ENCODE data around the gene MCM3.
A peak's percentile ranks its signal among the peaks of the same experiment; 100 is the strongest.

MCM3 gene

GRCh38 chr6:52284460-52285176 lies at the start of gene MCM3:
Gene MCM3 (minus strand): TSS chr6:52284742. CDS start chr6:52284674, 68 bp downstream.
- CTCF ChIA-PET, result interaction anchor here (0.6 to 3.2 kb wide), 5 partner anchors 19 to 123 kb away, joined by 3 to 21 read pairs (median 9); partner anchors contain the start of gene PAQR8
- DNase-seq (ENCODE audit: extremely low spot score), result peak; percentile 92
- POLR2A ChIA-PET, result interaction anchor here (0.6 to 5.5 kb wide), 38 partner anchors 10 to 388 kb away, joined by 3 to 69 read pairs (median 5); partner anchors contain the start of genes EFHC1 and PAQR8
- TF ChIP-seq L3MBTL2 (conservative IDR thresholded peaks at IDR 0.05), result peak; percentile 90
- TF ChIP-seq PKNOX1 (IDR thresholded peaks at IDR 0.05), result peak; percentile 98
- TF ChIP-seq FOXK2 (IDR thresholded peaks at IDR 0.05), result no peak
- TF ChIP-seq ELF4 (IDR thresholded peaks at IDR 0.05), result peak; percentile 46; the same call in 1 of the 2 replicates

GRCh38 chr6:52333840-52334200 lies 49.3 kb upstream of the MCM3 start:
- CTCF ChIA-PET, result interaction anchor here (0.5 kb wide), 1 partner anchor 301 kb away, joined by 3 read pairs; no protein-coding TSS in a partner anchor
- no peak for DNase-seq (ENCODE audit: extremely low spot score)
- POLR2A ChIA-PET, result interaction anchor here (1.7 kb wide), 1 partner anchor 28 kb away, joined by 7 read pairs; the partner anchor contains the start of gene PAQR8
- TF ChIP-seq SP1 (IDR thresholded peaks at IDR 0.05) (no peak), PKNOX1 (IDR thresholded peaks at IDR 0.05) (no peak), CTBP1 (IDR thresholded peaks at IDR 0.05; ENCODE audit: borderline replicate concordance) (no peak), L3MBTL2 (conservative IDR thresholded peaks at IDR 0.05) (no peak), FOXK2 (IDR thresholded peaks at IDR 0.05) (no peak), HDGF (IDR thresholded peaks at IDR 0.05; ENCODE audit: borderline replicate concordance) (no peak), ZNF384 (IDR thresholded peaks at IDR 0.05) (no peak), FOXA1 (IDR thresholded peaks at IDR 0.05) (no peak), BHLHE40 (IDR thresholded peaks at IDR 0.05; ENCODE audit: borderline replicate concordance) (no peak), LEF1 (IDR thresholded peaks at IDR 0.05; ENCODE audit: borderline replicate concordance) (no peak), TARDBP (IDR thresholded peaks at IDR 0.05) (no peak), ARNT (IDR thresholded peaks at IDR 0.05) (no peak), SUZ12 (IDR thresholded peaks at IDR 0.05) (no peak), ELF4 (IDR thresholded peaks at IDR 0.05) (no peak), FOXM1 (IDR thresholded peaks at IDR 0.05; ENCODE audit: borderline replicate concordance) (no peak)

DNA sequence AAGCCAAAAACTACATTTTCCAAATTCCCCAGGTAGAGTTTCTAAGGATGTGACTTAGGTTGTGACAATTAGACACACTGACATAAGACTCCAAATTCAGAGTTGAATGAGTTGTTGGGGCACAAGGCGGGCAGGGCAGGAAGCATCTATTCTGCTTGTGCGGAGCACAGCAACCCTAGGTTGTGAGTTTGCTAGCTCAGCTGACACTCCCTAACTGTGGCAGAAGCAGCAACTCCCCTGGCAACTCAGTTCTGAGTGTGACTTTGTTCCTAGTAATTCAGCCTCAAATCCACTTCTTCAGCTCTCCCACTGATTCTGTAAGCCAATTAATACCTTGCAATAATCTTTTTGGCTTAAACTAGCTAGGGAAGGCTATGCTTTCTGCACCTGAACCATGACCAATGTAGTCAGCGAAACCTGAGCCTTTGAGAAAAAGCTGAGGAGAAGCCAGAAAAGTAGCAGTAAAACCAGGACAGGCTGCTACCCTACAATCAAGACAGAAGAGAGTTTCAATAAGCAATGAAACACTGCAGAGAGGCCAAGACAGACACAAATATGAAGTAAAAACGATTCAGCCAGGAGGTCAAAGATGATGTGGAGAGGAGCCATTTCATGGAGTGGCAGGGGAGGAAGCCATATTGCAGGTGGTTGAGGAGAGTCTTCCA lies 47.4 kb upstream of the MCM3 start:
- ChIA-PET CTCF (no interaction called here), POLR2A (interaction anchor here (1.6 to 1.8 kb wide), 2 partner anchors 30 to 47 kb away, joined by 4 to 5 read pairs; partner anchors contain the start of genes MCM3 and PAQR8)
- no peak for DNase-seq (ENCODE audit: extremely low spot score)
- TF ChIP-seq CTBP1 (IDR thresholded peaks at IDR 0.05; ENCODE audit: borderline replicate concordance) (no peak), ELF4 (IDR thresholded peaks at IDR 0.05) (no peak), SUZ12 (IDR thresholded peaks at IDR 0.05) (no peak), TARDBP (IDR thresholded peaks at IDR 0.05) (no peak), FOXK2 (IDR thresholded peaks at IDR 0.05) (no peak), L3MBTL2 (conservative IDR thresholded peaks at IDR 0.05) (no peak), FOXM1 (IDR thresholded peaks at IDR 0.05; ENCODE audit: borderline replicate concordance) (no peak), SP1 (IDR thresholded peaks at IDR 0.05) (no peak), FOXA1 (IDR thresholded peaks at IDR 0.05) (no peak), LEF1 (IDR thresholded peaks at IDR 0.05; ENCODE audit: borderline replicate concordance) (no peak), BHLHE40 (IDR thresholded peaks at IDR 0.05; ENCODE audit: borderline replicate concordance) (no peak), NFRKB (IDR thresholded peaks at IDR 0.05) (no peak), HDGF (IDR thresholded peaks at IDR 0.05; ENCODE audit: borderline replicate concordance) (no peak), PKNOX1 (IDR thresholded peaks at IDR 0.05) (no peak), ZNF384 (IDR thresholded peaks at IDR 0.05) (no peak), ARNT (IDR thresholded peaks at IDR 0.05) (no peak)

DNA sequence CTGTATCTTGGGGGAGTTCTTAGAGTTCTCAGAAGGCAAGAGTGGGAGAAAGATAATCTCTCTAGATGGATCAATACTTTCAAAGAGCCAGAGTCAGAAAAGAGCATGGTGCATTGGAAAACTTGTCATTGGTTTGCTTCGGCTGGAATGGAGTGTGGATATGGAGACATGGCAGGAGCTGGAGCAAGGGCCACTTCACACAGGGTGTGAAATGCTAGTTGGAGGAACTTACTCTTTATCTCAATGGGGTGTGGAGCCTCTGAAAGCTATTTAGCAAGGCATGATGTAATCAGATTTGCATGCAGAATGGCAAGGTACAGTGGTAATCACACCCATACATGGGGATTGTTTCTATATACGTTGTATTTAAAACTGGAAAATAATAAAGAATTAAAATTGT lies 45.9 kb upstream of the MCM3 start:
- ChIA-PET CTCF (no interaction called here), POLR2A (no interaction called here)
- TF ChIP-seq TARDBP (IDR thresholded peaks at IDR 0.05) (no peak), NFRKB (IDR thresholded peaks at IDR 0.05) (no peak), FOXA1 (IDR thresholded peaks at IDR 0.05) (no peak), FOXM1 (IDR thresholded peaks at IDR 0.05; ENCODE audit: borderline replicate concordance) (no peak), HDGF (IDR thresholded peaks at IDR 0.05; ENCODE audit: borderline replicate concordance) (no peak), ARNT (IDR thresholded peaks at IDR 0.05) (no peak), ELF4 (IDR thresholded peaks at IDR 0.05) (no peak), LEF1 (IDR thresholded peaks at IDR 0.05; ENCODE audit: borderline replicate concordance) (no peak), SP1 (IDR thresholded peaks at IDR 0.05) (no peak), BHLHE40 (IDR thresholded peaks at IDR 0.05; ENCODE audit: borderline replicate concordance) (no peak), L3MBTL2 (conservative IDR thresholded peaks at IDR 0.05) (no peak), CTBP1 (IDR thresholded peaks at IDR 0.05; ENCODE audit: borderline replicate concordance) (no peak), ZNF384 (IDR thresholded peaks at IDR 0.05) (no peak), FOXK2 (IDR thresholded peaks at IDR 0.05) (no peak)
- no peak for DNase-seq (ENCODE audit: extremely low spot score)

- DNase-seq (ENCODE audit: extremely low spot score), result no peak
- TF ChIP-seq SP1 (IDR thresholded peaks at IDR 0.05), result no peak
- CTCF ChIA-PET, result no interaction called here
- POLR2A ChIA-PET, result interaction anchor here (1.1 kb wide), 1 partner anchor 44 kb away, joined by 4 read pairs; the partner anchor contains the start of gene MCM3
These were observed 44.2 kb upstream of the MCM3 start for GRCh38 chr6:52328729-52329128.

DNA sequence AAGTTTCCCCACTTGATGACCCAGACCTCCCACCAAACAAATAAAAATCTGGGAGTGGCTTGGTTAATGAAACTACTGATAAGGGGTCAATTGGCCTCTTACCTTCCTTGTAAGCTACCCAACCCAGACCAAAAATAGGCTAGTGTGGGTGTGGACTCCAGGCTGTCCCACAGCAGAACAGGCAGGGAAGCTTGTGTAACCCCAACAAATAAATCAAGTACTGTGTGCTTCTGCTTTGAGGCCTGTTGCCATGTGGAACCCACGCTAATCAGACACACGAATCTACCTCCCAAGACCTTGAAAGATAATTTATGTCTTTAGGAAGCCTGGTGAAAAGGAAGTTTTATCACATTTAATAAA lies 43.7 kb upstream of the MCM3 start:
- ChIA-PET CTCF (no interaction called here), POLR2A (interaction anchor here (0.6 to 1.1 kb wide), 2 partner anchors 34 to 44 kb away, joined by 3 to 4 read pairs; partner anchors contain the start of genes MCM3 and PAQR8)
- TF ChIP-seq HDGF (IDR thresholded peaks at IDR 0.05; ENCODE audit: borderline replicate concordance), result no peak
- TF ChIP-seq CTBP1 (IDR thresholded peaks at IDR 0.05; ENCODE audit: borderline replicate concordance), result no peak
- no peak for TF ChIP-seq FOXK2 (IDR thresholded peaks at IDR 0.05)
- DNase-seq (ENCODE audit: extremely low spot score), result no peak

Data from HEK293T (cell line).